ENCODE results near the gene HES5. TPM values are rescaled to one million over a fixed set of nuclear protein-coding genes. Genes with fewer than 3 reads are reported as not detected.

The HES5 gene
- total RNA-seq, 1 experiment from 2014 or later = 0.84 TPM

DNA sequence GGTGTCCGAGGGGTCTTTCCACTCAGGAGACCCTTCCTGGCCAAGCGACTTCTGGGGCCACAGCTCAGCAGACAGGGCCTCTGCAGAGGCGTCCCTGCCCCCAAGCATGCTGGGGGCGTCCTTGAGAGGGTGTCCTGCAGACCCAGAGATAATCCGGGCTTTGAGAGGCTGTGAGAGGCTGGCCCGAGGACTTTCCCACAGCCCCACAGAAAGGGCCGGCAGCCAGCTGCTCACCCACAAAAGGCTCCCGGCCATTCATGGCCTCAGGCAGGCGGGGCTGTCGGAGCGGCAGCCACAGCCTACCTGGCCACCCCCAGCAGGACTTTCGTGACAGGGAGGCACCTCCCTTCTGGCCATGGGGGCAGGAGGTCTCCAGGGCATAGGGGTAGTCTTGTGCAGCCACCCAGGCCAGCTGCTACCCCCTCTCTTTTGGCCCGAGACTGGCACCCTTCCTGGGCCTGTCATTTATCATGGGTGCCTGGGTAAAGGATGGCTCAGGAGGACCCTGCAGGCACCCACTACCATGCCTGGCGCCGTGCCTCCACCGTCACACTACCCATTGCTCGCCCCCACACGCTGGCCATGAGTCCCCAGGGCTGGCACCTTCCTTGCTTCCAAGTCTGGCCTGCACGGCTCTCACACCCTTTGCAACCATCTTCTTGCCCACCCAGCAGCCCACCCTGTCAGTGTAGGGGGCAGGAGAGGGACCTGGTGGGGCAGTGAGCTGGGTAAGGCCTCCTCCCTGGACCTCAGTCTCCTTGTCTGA is 15.0 kb upstream of the HES5 start:
- ChIA-PET CTCF (no interaction called here), POLR2A (ENCODE audit: unreplicated experiment) (interaction anchor here (1.2 kb wide), 1 partner anchor 12 kb away, joined by 5 read pairs; no protein-coding TSS in a partner anchor)
- DNase-seq = no peak
- Histone ChIP-seq H3K4me1 (ENCODE audit: insufficient read depth, low read length) (peaks cover 22% of the 10 kb centered on the region), H3K79me2 (ENCODE audit: low read length) (no peaks in the 10 kb centered on the region), H3K27ac (ENCODE audit: low read length) (0 out of 2 replicates have a peak overlapping the region, but pooled peaks have one; percentile 20), H3K27me3 (ENCODE audit: low read length) (no peaks in the 10 kb centered on the region), H2AFZ (ENCODE audit: low read length) (no peak overlapping the region), H3K9ac (ENCODE audit: low read length) (peak overlapping the region; percentile 42; the same call in 1 of the 2 replicates), H3K36me3 (ENCODE audit: low read depth, low read length) (no peaks in the 10 kb centered on the region), H3K9me2 (replicated peaks; ENCODE audit: low read length) (no peaks in the 10 kb centered on the region), H4K20me1 (ENCODE audit: low read length) (no peaks in the 10 kb centered on the region), H3K4me3 (ENCODE audit: low read length) (no peak overlapping the region), H3K9me3 (ENCODE audit: low read length) (no peaks in the 10 kb centered on the region), H3F3A (ENCODE audit: low read length, unreplicated experiment) (no peaks in the 10 kb centered on the region), H3K4me2 (ENCODE audit: low read length) (peak overlapping the region; percentile 83; the same call in 1 of the 2 replicates)
- intact Hi-C loops (cut with micrococcal nuclease) = loop anchor here (5.0 kb wide), 2 partner anchors 42 to 353 kb away; partner anchors contain the start of genes FAAP20 and PRXL2B
- TF ChIP-seq EZH2phosphoT487 (IDR thresholded peaks at IDR 0.05; ENCODE audit: borderline replicate concordance, low read length) = no peak
- TF ChIP-seq, protein P1, sequence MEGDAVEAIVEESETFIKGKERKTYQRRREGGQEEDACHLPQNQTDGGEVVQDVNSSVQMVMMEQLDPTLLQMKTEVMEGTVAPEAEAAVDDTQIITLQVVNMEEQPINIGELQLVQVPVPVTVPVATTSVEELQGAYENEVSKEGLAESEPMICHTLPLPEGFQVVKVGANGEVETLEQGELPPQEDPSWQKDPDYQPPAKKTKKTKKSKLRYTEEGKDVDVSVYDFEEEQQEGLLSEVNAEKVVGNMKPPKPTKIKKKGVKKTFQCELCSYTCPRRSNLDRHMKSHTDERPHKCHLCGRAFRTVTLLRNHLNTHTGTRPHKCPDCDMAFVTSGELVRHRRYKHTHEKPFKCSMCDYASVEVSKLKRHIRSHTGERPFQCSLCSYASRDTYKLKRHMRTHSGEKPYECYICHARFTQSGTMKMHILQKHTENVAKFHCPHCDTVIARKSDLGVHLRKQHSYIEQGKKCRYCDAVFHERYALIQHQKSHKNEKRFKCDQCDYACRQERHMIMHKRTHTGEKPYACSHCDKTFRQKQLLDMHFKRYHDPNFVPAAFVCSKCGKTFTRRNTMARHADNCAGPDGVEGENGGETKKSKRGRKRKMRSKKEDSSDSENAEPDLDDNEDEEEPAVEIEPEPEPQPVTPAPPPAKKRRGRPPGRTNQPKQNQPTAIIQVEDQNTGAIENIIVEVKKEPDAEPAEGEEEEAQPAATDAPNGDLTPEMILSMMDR (conservative IDR thresholded peaks at IDR 0.05; ENCODE audit: low read depth, low read length) = no peak
- TF ChIP-seq EZH2 (IDR thresholded peaks at IDR 0.05; ENCODE audit: low read length, unreplicated experiment) = no peak
- no TSS peak for BruUV-seq (replicated peaks)
- no peak for ATAC-seq

DNA sequence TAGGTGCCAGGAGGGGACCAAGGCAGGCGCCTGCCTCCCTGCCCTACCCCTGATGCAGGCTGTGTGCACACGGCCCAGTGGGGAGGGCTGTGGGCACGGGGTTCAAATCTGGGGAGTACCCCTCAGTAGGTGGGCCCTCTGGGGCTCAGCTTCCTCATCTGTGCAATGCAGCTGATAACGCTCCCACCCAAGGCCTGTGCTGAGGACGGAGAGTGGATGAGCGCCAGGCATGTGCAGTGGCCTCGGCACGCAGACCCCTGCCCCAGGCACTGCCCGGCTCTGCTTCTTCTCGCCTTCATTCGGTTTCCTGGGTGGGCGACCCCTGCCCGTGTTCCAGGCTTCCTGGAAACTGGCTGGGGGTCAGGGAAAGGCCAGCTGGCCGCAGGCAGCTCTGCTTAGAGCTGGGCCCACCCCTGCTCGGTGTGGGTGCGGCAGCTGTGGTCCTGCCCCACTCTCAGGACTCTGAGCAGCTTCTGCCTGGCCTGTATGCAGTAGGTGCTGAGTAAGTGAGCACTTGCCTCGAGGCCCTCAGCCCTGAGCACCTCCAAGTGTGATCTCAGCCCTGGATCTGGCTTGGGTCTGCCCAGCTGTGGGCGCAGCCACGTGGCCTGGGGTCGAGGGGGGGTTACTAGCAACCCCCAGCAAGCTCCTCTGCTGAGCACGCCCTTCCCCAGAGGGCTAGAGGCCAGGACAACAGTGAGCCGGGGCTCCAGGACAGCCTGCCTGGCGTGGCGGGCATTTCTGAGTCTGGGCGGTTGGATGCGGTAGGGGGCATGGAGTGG is 14.2 kb upstream of the HES5 start:
- no peak for DNase-seq
- Histone ChIP-seq H3F3A (ENCODE audit: low read length, unreplicated experiment) (no peaks in the 10 kb centered on the region), H3K9me2 (replicated peaks; ENCODE audit: low read length) (no peaks in the 10 kb centered on the region), H4K20me1 (ENCODE audit: low read length) (no peaks in the 10 kb centered on the region), H3K4me1 (ENCODE audit: insufficient read depth, low read length) (peaks cover 22% of the 10 kb centered on the region), H3K27me3 (ENCODE audit: low read length) (no peaks in the 10 kb centered on the region), H3K4me3 (ENCODE audit: low read length) (no peak overlapping the region), H3K79me2 (ENCODE audit: low read length) (no peaks in the 10 kb centered on the region), H3K27ac (ENCODE audit: low read length) (no peak overlapping the region), H3K9me3 (ENCODE audit: low read length) (no peaks in the 10 kb centered on the region), H3K4me2 (ENCODE audit: low read length) (no peak overlapping the region), H2AFZ (ENCODE audit: low read length) (no peak overlapping the region), H3K36me3 (ENCODE audit: low read depth, low read length) (no peaks in the 10 kb centered on the region), H3K9ac (ENCODE audit: low read length) (no peak overlapping the region)
- no TSS peak for BruUV-seq (replicated peaks)
- POLR2A ChIA-PET (ENCODE audit: unreplicated experiment) = interaction anchor here (0.6 kb wide), 1 partner anchor 48 kb away, joined by 3 read pairs; no protein-coding TSS in a partner anchor
- no peak for TF ChIP-seq EZH2 (IDR thresholded peaks at IDR 0.05; ENCODE audit: low read length, unreplicated experiment)
- intact Hi-C loops (cut with micrococcal nuclease) = no loop called here
- ATAC-seq = no peak
- CTCF ChIA-PET = no interaction called here

DNA sequence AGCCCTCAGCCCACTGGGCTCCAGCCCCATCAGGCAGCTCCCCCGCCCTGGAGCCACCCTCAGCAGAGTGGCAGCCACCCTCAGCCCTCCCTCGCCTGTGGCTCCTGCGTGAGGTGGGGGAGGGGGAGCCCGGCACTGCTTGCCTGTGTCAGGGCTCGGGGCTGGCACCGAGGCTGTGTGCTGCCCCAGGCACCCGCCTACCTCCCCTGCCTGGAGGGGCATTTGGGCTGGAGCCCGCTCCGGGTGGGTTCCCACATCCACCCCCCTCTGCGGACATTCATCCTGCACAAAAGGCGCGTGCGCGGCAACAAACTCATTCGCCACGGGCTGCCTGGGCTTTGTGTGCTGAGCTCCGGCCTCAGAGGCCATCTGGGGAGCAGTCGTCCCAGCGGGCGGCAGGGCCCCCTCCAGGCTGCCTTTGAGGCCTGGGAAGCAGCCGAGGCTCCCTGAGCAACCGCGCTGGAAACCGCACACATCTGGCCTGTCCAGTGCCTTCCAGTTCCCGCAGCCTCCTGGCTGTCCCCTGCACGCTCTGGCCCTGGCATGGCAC is 13.6 kb upstream of the HES5 start:
- H3K4me3 ChIP-seq (ENCODE audit: low read length) = no peak overlapping the region
- H3K79me2 ChIP-seq (ENCODE audit: low read length) = no peaks in the 10 kb centered on the region
- no peaks in the 10 kb centered on the region for H3K9me2 ChIP-seq (replicated peaks; ENCODE audit: low read length)
- H3K4me1 ChIP-seq (ENCODE audit: insufficient read depth, low read length) = peaks cover 22% of the 10 kb centered on the region
- H4K20me1 ChIP-seq (ENCODE audit: low read length) = no peaks in the 10 kb centered on the region
- no peak overlapping the region for H3K9ac ChIP-seq (ENCODE audit: low read length)
- no peak overlapping the region for H3K27ac ChIP-seq (ENCODE audit: low read length)
- H2AFZ ChIP-seq (ENCODE audit: low read length) = no peak overlapping the region
- H3K4me2 ChIP-seq (ENCODE audit: low read length) = no peak overlapping the region
- no peak for TF ChIP-seq EZH2phosphoT487 (IDR thresholded peaks at IDR 0.05; ENCODE audit: borderline replicate concordance, low read length)
- H3F3A ChIP-seq (ENCODE audit: low read length, unreplicated experiment) = no peaks in the 10 kb centered on the region
- ATAC-seq (no peak), DNase-seq (no peak)
- intact Hi-C loops (cut with micrococcal nuclease) = no loop called here
- CTCF ChIA-PET = no interaction called here
- no peaks in the 10 kb centered on the region for H3K36me3 ChIP-seq (ENCODE audit: low read depth, low read length)
- no peaks in the 10 kb centered on the region for H3K9me3 ChIP-seq (ENCODE audit: low read length)
- POLR2A ChIA-PET (ENCODE audit: unreplicated experiment) = interaction anchor here (0.6 kb wide), 1 partner anchor 48 kb away, joined by 3 read pairs; no protein-coding TSS in a partner anchor
- no peaks in the 10 kb centered on the region for H3K27me3 ChIP-seq (ENCODE audit: low read length)
- BruUV-seq (replicated peaks) = no TSS peak
